Colonic mucosa (tissue), 4 donors: ENCODE measurements around the gene PARP3. TPM values are rescaled to one million over a fixed set of nuclear protein-coding genes. Genes with fewer than 3 reads are reported as not detected.

ENCODE experiments used
- DNase-seq: peaks from one replicate; pipeline ENCODE4 v3.0.0-alpha.2; 2020
- H3K27ac ChIP-seq: fragments of 200-600 bp; one replicate; pipeline ENCODE4 v1.8.0; 2021
- H3K27me3 ChIP-seq: fragments of 200-600 bp; one replicate; pipeline ENCODE4 v1.8.0; 2021
- H3K36me3 ChIP-seq: fragments of 200-600 bp; one replicate; pipeline ENCODE4 v1.8.0; 2021
- H3K4me1 ChIP-seq: fragments of 200-600 bp; one replicate; pipeline ENCODE4 v1.8.0; 2021; ENCODE audit warnings: mild to moderate bottlenecking
- H3K4me3 ChIP-seq: fragments of 200-600 bp; one replicate; pipeline ENCODE4 v1.8.0; 2021
- H3K9ac ChIP-seq, 2 donors: one replicate each; pipeline ENCODE4 v1.7.0; 2013; ENCODE audit warnings: control low read depth in 2 of 2, low read depth in 2 of 2, low read length in 2 of 2
- H3K9me3 ChIP-seq: fragments of 200-600 bp; one replicate; pipeline ENCODE4 v1.8.0; 2021
- intact Hi-C: fragments of 100-400 bp; cut with DNase I; formaldehyde crosslinking; loops from one replicate; pipeline ENCODE4 v1.14.1; 2022
- total RNA-seq, 2 donors: library from RNA; stranded (reverse); fragmentation: NEBNext Ultra II Directional in 1 of 2; extraction: Animal tissue kit (Norgen Biotek cat#: 25700) in 1 of 2; gene quantifications; one replicate each; pipeline ENCODE4 v1.2.1, GENCODE V29; 2021
- TF ChIP-seq, protein P1 (sequence below): fragments of 200-600 bp; IDR thresholded peaks from one replicate; pipeline ENCODE4 v1.8.0; 2022; ENCODE audit warnings: antibody characterized with exemption, mild to moderate bottlenecking
- donor health status: healthy.
- donor health status: DM: no; HTN: no; CAD: no.
- donor health status: DM: no; HTN: no; CAD: no.

The PARP3 gene
- total RNA-seq, 2 donors from 2014 or later: 17.0 to 18.0 TPM

GRCh38 chr3:51950899-51951298, 8.7 kb downstream of the PARP3 start:
- Histone ChIP-seq H3K27me3 (no peaks in the 10 kb centered on the region), H3K4me3 (no peak overlapping the region), H3K9me3 (no peaks in the 10 kb centered on the region), H3K4me1 (no peaks in the 10 kb centered on the region), H3K9ac (no peak overlapping the region), H3K36me3 (no peaks in the 10 kb centered on the region), H3K27ac (no peak overlapping the region)
- DNase-seq: no peak
- TF ChIP-seq, protein P1, sequence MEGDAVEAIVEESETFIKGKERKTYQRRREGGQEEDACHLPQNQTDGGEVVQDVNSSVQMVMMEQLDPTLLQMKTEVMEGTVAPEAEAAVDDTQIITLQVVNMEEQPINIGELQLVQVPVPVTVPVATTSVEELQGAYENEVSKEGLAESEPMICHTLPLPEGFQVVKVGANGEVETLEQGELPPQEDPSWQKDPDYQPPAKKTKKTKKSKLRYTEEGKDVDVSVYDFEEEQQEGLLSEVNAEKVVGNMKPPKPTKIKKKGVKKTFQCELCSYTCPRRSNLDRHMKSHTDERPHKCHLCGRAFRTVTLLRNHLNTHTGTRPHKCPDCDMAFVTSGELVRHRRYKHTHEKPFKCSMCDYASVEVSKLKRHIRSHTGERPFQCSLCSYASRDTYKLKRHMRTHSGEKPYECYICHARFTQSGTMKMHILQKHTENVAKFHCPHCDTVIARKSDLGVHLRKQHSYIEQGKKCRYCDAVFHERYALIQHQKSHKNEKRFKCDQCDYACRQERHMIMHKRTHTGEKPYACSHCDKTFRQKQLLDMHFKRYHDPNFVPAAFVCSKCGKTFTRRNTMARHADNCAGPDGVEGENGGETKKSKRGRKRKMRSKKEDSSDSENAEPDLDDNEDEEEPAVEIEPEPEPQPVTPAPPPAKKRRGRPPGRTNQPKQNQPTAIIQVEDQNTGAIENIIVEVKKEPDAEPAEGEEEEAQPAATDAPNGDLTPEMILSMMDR: no peak
- intact Hi-C loops: no loop called here

- DNase-seq: no peak
- Histone ChIP-seq H3K9ac (no peak overlapping the region), H3K4me1 (peaks cover 6% of the 10 kb centered on the region), H3K9me3 (no peaks in the 10 kb centered on the region), H3K27me3 (no peaks in the 10 kb centered on the region), H3K27ac (no peak overlapping the region), H3K4me3 (no peak overlapping the region), H3K36me3 (no peaks in the 10 kb centered on the region)
- intact Hi-C loops: no loop called here
- TF ChIP-seq, protein P1: no peak
These were observed 11.3 kb downstream of the PARP3 start for GRCh38 chr3:51953445-51953844.

DNA sequence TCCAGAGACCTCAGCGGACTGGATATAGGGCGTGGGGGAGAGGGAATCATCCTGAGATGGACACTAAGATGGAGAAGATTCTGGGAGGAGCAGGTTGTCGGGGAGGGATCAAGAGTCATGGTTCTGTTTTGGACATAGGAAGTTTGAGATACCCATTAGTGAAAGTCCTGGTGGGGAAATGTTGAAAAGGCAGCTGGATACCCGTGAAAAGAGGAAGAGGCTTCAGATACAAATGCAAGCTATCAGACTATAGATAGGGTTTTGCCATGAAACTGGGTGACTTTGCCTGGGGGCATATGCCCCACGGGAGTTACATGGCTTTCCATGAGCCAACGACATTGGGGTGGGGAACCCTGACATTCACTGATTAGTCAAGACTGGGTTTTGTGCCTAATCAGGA, 11.9 kb downstream of the PARP3 start:
- peaks cover 6% of the 10 kb centered on the region for H3K4me1 ChIP-seq
- intact Hi-C loops: no loop called here
- H3K9me3 ChIP-seq: no peaks in the 10 kb centered on the region
- no peak for DNase-seq
- no peak overlapping the region for H3K9ac ChIP-seq
- no peaks in the 10 kb centered on the region for H3K36me3 ChIP-seq
- no peak overlapping the region for H3K4me3 ChIP-seq
- H3K27me3 ChIP-seq: no peaks in the 10 kb centered on the region
- TF ChIP-seq, protein P1: no peak
- H3K27ac ChIP-seq: no peak overlapping the region

DNA sequence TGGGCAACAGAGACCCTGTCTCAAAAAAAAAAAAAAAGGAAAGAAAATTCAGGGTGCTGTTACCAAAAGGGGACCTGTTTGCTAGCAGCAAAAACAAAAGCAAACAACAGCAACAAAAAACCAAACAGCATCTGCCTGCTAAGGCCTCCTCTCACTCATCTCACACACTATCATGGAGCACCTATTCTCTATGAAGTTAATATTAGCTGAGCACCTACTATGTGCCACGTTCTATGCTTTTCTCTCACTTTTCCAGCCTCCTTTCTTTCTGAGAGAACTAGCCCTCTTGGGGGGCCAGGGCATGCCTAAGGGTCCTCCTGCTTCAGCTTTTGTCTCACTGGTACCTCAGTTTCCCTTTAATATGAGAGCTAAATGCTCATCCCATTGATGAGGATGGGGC, 12.6 kb downstream of the PARP3 start:
- no peak overlapping the region for H3K4me3 ChIP-seq
- intact Hi-C loops: no loop called here
- peaks cover 6% of the 10 kb centered on the region for H3K4me1 ChIP-seq
- no peak for DNase-seq
- no peaks in the 10 kb centered on the region for H3K36me3 ChIP-seq
- no peak overlapping the region for H3K9ac ChIP-seq
- no peaks in the 10 kb centered on the region for H3K9me3 ChIP-seq
- no peaks in the 10 kb centered on the region for H3K27me3 ChIP-seq
- TF ChIP-seq, protein P1: no peak
- no peak overlapping the region for H3K27ac ChIP-seq

DNA sequence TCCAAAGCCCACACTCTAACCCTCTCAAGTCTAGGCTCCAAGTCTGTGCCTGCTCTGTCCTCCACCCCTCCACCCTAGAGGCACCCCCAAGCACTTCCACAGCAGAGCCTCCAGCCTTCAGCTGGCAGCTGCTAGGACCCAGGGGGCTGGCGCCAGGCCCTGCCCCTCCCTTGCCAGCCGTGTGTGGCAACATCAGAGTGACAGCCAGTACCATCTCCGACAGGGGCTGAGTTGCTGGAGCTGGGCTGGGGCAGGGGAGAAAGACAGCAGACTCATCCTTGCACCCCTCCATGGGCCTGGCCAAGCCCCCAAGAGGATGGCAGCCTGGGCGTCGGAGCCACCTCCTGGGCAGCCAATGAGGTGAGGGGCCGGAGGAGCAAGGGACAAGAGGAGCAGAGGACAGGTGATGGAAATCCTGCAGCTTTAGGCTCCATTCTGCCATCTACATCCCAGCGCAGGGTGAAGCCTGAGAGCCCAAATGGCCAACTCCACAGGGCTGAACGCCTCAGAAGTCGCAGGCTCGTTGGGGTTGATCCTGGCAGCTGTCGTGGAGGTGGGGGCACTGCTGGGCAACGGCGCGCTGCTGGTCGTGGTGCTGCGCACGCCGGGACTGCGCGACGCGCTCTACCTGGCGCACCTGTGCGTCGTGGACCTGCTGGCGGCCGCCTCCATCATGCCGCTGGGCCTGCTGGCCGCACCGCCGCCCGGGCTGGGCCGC, 13.2 kb downstream of the PARP3 start, which contains the start of gene GPR62:
GPR62 (plus strand) TSS at position 207 of the 718 bp plus-strand sequence; CDS start at position 479, 272 bp downstream.
- H3K9me3 ChIP-seq: no peaks in the 10 kb centered on the region
- H3K4me3 ChIP-seq: peak within 1 kb of the TSS; percentile 32
- H3K36me3 ChIP-seq: no peaks in the 10 kb centered on the region
- DNase-seq: no peak
- TF ChIP-seq, protein P1: no peak
- peak within 1 kb of the TSS in 1 of 2 donors; percentile 67 for H3K9ac ChIP-seq
- H3K4me1 ChIP-seq: peaks cover 6% of the 10 kb centered on the region
- H3K27ac ChIP-seq: no peak within 1 kb of the TSS
- H3K27me3 ChIP-seq: no peaks in the 10 kb centered on the region
- intact Hi-C loops: no loop called here
